ENCODE data around the gene TGFBR1. TPM values are rescaled to one million over a fixed set of nuclear protein-coding genes. Genes with fewer than 3 reads are reported as not detected.

Gene TGFBR1
- total RNA-seq, 1 donor from 2014 or later = 87.8 TPM

GRCh38 chr9:99105152-99106043 is 485 bp downstream of the TGFBR1 start:
- H3K36me3 ChIP-seq (ENCODE audit: control insufficient read depth, insufficient read depth, low read length) = no peaks in the 10 kb centered on the region
- TF ChIP-seq, protein P1, sequence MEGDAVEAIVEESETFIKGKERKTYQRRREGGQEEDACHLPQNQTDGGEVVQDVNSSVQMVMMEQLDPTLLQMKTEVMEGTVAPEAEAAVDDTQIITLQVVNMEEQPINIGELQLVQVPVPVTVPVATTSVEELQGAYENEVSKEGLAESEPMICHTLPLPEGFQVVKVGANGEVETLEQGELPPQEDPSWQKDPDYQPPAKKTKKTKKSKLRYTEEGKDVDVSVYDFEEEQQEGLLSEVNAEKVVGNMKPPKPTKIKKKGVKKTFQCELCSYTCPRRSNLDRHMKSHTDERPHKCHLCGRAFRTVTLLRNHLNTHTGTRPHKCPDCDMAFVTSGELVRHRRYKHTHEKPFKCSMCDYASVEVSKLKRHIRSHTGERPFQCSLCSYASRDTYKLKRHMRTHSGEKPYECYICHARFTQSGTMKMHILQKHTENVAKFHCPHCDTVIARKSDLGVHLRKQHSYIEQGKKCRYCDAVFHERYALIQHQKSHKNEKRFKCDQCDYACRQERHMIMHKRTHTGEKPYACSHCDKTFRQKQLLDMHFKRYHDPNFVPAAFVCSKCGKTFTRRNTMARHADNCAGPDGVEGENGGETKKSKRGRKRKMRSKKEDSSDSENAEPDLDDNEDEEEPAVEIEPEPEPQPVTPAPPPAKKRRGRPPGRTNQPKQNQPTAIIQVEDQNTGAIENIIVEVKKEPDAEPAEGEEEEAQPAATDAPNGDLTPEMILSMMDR (IDR thresholded peaks at IDR 0.05; ENCODE audit: insufficient read depth, low read length, poor library complexity, severe bottlenecking) = no peak
- peak overlapping the region; percentile 93 for H3K4me3 ChIP-seq (ENCODE audit: low read depth, low read length)
- H3K27me3 ChIP-seq (ENCODE audit: control insufficient read depth, insufficient read depth, low read length) = no peaks in the 10 kb centered on the region
- DNase-seq (ENCODE audit: low read depth) = no peak

DNA sequence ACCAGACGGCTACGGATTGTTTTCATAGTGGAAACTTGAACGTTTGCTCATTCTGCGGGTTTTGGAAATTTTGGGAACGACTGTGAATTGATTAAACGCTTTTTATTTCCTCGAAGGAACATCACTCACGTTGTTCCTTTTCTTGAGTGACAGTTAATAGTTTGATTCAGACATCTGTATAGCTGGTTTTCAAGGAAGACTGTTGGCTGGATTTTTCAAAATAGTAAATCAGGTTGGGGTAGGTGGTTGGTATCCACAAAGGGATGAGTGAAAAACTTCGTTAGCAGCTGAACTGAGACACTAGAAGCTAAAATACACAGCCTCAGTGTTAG is 1.1 kb downstream of the TGFBR1 start:
- H3K27me3 ChIP-seq (ENCODE audit: control insufficient read depth, insufficient read depth, low read length) = no peaks in the 10 kb centered on the region
- TF ChIP-seq, protein P1 (IDR thresholded peaks at IDR 0.05; ENCODE audit: insufficient read depth, low read length, poor library complexity, severe bottlenecking) = no peak

DNA sequence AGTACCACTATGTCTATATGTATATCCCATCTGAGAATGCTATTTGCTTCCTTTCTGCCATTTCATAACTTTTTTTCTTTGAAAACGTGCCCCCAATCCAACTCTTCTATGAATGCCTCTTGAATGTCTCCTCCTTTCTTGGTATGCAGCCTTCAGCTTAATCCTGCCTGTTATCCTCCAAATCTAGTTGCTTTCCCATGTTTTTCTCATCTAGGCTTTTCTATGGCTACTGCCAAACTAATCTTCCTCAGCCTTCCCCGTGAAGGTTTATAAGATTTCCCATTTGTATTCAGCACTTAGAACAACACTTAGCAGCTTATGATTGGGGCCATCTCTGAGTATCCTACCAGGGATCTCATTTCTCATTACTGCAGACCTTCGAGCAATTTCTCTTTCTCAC is 2.5 kb downstream of the TGFBR1 start:
- no peak for DNase-seq (ENCODE audit: low read depth)
- Histone ChIP-seq H3K36me3 (ENCODE audit: control insufficient read depth, insufficient read depth, low read length) (no peaks in the 10 kb centered on the region), H3K27me3 (ENCODE audit: control insufficient read depth, insufficient read depth, low read length) (no peaks in the 10 kb centered on the region), H3K4me3 (ENCODE audit: low read depth, low read length) (no peak overlapping the region)
- TF ChIP-seq, protein P1 (IDR thresholded peaks at IDR 0.05; ENCODE audit: insufficient read depth, low read length, poor library complexity, severe bottlenecking) = no peak

More for the DNA sequence above, 1.1 kb downstream of the TGFBR1 start:
- no peak for DNase-seq (ENCODE audit: low read depth)
- Histone ChIP-seq H3K4me3 (ENCODE audit: low read depth, low read length) (peak overlapping the region; percentile 93), H3K36me3 (ENCODE audit: control insufficient read depth, insufficient read depth, low read length) (no peaks in the 10 kb centered on the region)

GRCh38 chr9:99108131-99108530 is 3.2 kb downstream of the TGFBR1 start:
- no peaks in the 10 kb centered on the region for H3K36me3 ChIP-seq (ENCODE audit: control insufficient read depth, insufficient read depth, low read length)
- TF ChIP-seq, protein P1 (IDR thresholded peaks at IDR 0.05; ENCODE audit: insufficient read depth, low read length, poor library complexity, severe bottlenecking) = no peak
- H3K4me3 ChIP-seq (ENCODE audit: low read depth, low read length) = no peak overlapping the region
- DNase-seq (ENCODE audit: low read depth) = no peak
- H3K27me3 ChIP-seq (ENCODE audit: control insufficient read depth, insufficient read depth, low read length) = no peaks in the 10 kb centered on the region

GRCh38 chr9:99109522-99109921 is 4.6 kb downstream of the TGFBR1 start:
- TF ChIP-seq, protein P1 (IDR thresholded peaks at IDR 0.05; ENCODE audit: insufficient read depth, low read length, poor library complexity, severe bottlenecking) = no peak
- DNase-seq (ENCODE audit: low read depth) = no peak
- Histone ChIP-seq H3K36me3 (ENCODE audit: control insufficient read depth, insufficient read depth, low read length) (no peaks in the 10 kb centered on the region), H3K4me3 (ENCODE audit: low read depth, low read length) (no peak overlapping the region), H3K27me3 (ENCODE audit: control insufficient read depth, insufficient read depth, low read length) (no peaks in the 10 kb centered on the region)
